Measurements from ENCODE around the gene RILPL1.

DNA sequence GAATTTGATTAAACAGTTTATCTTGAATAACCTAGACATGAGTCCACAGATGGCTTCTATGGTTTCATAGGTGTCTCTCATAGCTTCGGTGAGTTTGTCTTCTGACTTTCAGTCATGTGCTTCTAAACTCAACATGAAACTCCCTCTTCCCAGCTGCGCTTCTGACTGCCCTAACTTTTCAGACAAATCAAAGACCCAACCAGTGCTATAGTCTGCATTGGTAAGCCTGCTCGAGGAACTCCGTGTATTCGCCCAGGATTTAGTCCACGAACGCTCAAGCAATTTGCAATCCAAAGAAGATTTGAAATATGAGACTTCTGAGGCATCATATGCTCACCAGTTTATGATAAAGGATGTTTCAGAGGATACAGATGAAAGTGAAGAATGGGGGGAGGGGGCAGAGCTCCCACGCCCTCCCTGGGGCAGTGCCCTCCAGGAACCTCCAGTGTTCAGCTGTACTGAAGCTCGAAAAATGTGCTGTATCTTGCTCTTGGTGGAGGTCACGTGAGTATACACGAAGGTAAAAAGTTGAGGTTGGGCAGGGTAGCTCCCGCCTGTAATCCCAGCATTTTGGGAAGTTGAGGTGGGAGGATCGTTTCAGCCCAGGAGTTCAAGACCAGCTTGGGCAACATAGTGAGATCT is 91.9 kb downstream of the RILPL1 start:
- no peak for TF ChIP-seq POLR2AphosphoS5 (IDR thresholded peaks at IDR 0.05; ENCODE audit: borderline replicate concordance, low read depth, low read length)
- no peak for TF ChIP-seq EZH2 (IDR thresholded peaks at IDR 0.05)
